OCI-LY7 (cell line): ENCODE data around the gene RCBTB2. TPM values are rescaled to one million over a fixed set of nuclear protein-coding genes. Genes with fewer than 3 reads are reported as not detected.

Experiments used
- BruUV-seq: library from RNA; stranded (reverse); fragments of 400-500 nt; replicated peaks from 2 replicates; lab custom pipeline; 2021; lab: Mats Ljungman, UMichigan
- CTCF ChIA-PET: fragments of 300-600 bp; sonication (Branson Sonifier 250); formaldehyde crosslinking; loops from one replicate; lab custom pipeline; 2022; ENCODE audit warnings: antibody characterized with exemption; ENCODE audit not compliant: unreplicated experiment; lab: Charles Lee
- POLR2A ChIA-PET: fragments of 300-600 bp; sonication (Branson Sonifier 250); formaldehyde crosslinking; loops from one replicate; lab custom pipeline; 2022; ENCODE audit warnings: antibody characterized with exemption; lab: Charles Lee
- DNase-seq: peaks from one replicate; pipeline ENCODE4 v3.0.0-alpha.2; 2015; ENCODE audit warnings: low spot score
- H2AFZ ChIP-seq: fragments of 200-600 bp; sonication (generic), shearing (Covaris generic); 2 replicates; pipeline ENCODE4 v1.6.1; 2014; ENCODE audit warnings: mild to moderate bottlenecking, antibody characterized with exemption, low read length, moderate library complexity
- H3K27ac ChIP-seq: fragments of 200-600 bp; sonication (generic); 2 replicates; pipeline ENCODE4 v1.5.1; 2014; ENCODE audit warnings: mixed run types, low read depth, mild to moderate bottlenecking, moderate library complexity, low read length, inconsistent platforms; ENCODE audit not compliant: poor library complexity, severe bottlenecking
- H3K36me3 ChIP-seq: fragments of 200-600 bp; sonication (generic); 2 replicates; pipeline ENCODE4 v1.6.1; 2014; ENCODE audit warnings: mild to moderate bottlenecking, antibody characterized with exemption, low read length, moderate library complexity, mixed read lengths; ENCODE audit not compliant: insufficient read depth
- H3K4me1 ChIP-seq: fragments of 200-600 bp; sonication (generic); 2 replicates; pipeline ENCODE4 v1.5.1; 2014; ENCODE audit warnings: mild to moderate bottlenecking, low read length; ENCODE audit not compliant: insufficient read depth, poor library complexity, severe bottlenecking
- H3K4me2 ChIP-seq: fragments of 200-600 bp; sonication (generic); 2 replicates; pipeline ENCODE4 v1.6.1; 2014; ENCODE audit warnings: mild to moderate bottlenecking, low read length
- H3K4me3 ChIP-seq: fragments of 200-600 bp; sonication (generic); 2 replicates; pipeline ENCODE4 v1.5.1; 2014; ENCODE audit warnings: mild to moderate bottlenecking, low read depth, low read length; ENCODE audit not compliant: poor library complexity, severe bottlenecking
- H3K79me2 ChIP-seq: fragments of 200-600 bp; sonication (generic); 2 replicates; pipeline ENCODE4 v1.6.1; 2016; ENCODE audit warnings: low read depth, mild to moderate bottlenecking, low read length, moderate library complexity, mixed read lengths; ENCODE audit not compliant: insufficient read depth
- H3K9me2 ChIP-seq: fragments of 200-600 bp; sonication (generic); 2 replicates; pipeline ENCODE4 v1.6.1; 2016; ENCODE audit warnings: mild to moderate bottlenecking, low read length, mixed read lengths; ENCODE audit not compliant: insufficient read depth
- H3K9me3 ChIP-seq: fragments of 200-600 bp; sonication (generic); 2 replicates; pipeline ENCODE4 v1.6.1; 2014; ENCODE audit warnings: mild to moderate bottlenecking, mixed run types, low read length, mixed read lengths
- H4K20me1 ChIP-seq: fragments of 200-600 bp; sonication (generic); 2 replicates; pipeline ENCODE4 v1.6.1; 2014; ENCODE audit warnings: mild to moderate bottlenecking, antibody characterized with exemption, low read length, moderate library complexity, mixed read lengths; ENCODE audit not compliant: insufficient read depth
- EZH2phosphoT487 ChIP-seq: fragments of 200-600 bp; sonication (generic); IDR thresholded peaks from 2 replicates; pipeline ENCODE4 v1.6.1; 2018; ENCODE audit warnings: low read depth, borderline replicate concordance, mild to moderate bottlenecking, mixed run types, antibody characterized with exemption, low read length, moderate library complexity, mixed read lengths
- intact Hi-C: fragments of 100-400 bp; cut with micrococcal nuclease; formaldehyde crosslinking; loops from one replicate; pipeline ENCODE4 v1.10.0; 2022; ENCODE audit not compliant: unreplicated experiment
- total RNA-seq, 2 experiments: library from RNA; depleted of rRNA in 1 of 2; stranded (reverse); fragments of >200 nt in 1 of 2; shearing (Covaris generic) in 1 of 2; gene quantifications; 2 replicates each; pipeline ENCODE4 v1.2.3, GENCODE V29; 2014 to 2022
- TF ChIP-seq, protein P1 (sequence below): fragments of 200-600 bp; sonication (generic); conservative IDR thresholded peaks from 2 replicates; pipeline ENCODE4 v1.5.1; 2014; ENCODE audit warnings: mild to moderate bottlenecking, antibody characterized with exemption, low read length, moderate library complexity, mixed read lengths

The RCBTB2 gene
- total RNA-seq, 2 experiments from 2014 or later: 7.2 to 9.0 TPM

DNA sequence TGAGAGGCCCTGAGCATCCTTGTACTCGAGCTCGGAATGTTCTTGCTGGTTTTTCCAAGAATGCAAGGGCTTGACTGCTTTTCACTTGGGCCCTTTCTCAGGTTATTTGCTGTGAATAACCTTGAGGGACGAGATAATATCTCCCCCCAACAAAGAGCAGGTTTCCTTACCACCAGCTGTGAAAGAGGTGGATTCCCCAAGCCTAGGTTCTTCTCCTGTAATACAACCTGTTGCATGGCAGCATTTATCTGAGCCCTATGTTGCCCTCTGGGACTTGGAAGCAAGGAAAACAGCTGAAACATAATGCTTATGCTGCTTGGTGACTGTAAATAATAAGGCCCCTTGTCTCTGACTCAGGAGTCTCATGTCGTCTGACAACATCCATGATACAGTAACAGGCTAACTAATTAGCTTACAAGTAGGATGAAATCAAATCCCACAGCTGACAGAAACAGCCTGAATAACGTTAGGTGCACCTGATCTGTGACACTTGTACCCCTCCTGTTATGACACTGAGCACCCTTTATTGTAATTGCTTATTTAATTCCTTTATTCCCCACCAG lies 43.6 kb upstream of the RCBTB2 start:
- ChIA-PET CTCF (interaction anchor here (1.3 kb wide), 1 partner anchor 15 kb away, joined by 3 read pairs; no protein-coding TSS in a partner anchor), POLR2A (interaction anchor here (0.6 to 2.2 kb wide), 8 partner anchors 8 to 243 kb away, joined by 3 to 9 read pairs (median 3); no protein-coding TSS in a partner anchor)
- Histone ChIP-seq H3K27ac (no peak overlapping the region), H3K9me3 (no peaks in the 10 kb centered on the region), H4K20me1 (no peaks in the 10 kb centered on the region), H3K4me1 (peaks cover 67% of the 10 kb centered on the region), H3K36me3 (no peaks in the 10 kb centered on the region), H3K79me2 (no peaks in the 10 kb centered on the region), H3K4me3 (no peak overlapping the region), H3K4me2 (no peak overlapping the region), H3K9me2 (no peaks in the 10 kb centered on the region), H2AFZ (no peak overlapping the region)
- TF ChIP-seq EZH2phosphoT487: no peak
- TF ChIP-seq, protein P1, sequence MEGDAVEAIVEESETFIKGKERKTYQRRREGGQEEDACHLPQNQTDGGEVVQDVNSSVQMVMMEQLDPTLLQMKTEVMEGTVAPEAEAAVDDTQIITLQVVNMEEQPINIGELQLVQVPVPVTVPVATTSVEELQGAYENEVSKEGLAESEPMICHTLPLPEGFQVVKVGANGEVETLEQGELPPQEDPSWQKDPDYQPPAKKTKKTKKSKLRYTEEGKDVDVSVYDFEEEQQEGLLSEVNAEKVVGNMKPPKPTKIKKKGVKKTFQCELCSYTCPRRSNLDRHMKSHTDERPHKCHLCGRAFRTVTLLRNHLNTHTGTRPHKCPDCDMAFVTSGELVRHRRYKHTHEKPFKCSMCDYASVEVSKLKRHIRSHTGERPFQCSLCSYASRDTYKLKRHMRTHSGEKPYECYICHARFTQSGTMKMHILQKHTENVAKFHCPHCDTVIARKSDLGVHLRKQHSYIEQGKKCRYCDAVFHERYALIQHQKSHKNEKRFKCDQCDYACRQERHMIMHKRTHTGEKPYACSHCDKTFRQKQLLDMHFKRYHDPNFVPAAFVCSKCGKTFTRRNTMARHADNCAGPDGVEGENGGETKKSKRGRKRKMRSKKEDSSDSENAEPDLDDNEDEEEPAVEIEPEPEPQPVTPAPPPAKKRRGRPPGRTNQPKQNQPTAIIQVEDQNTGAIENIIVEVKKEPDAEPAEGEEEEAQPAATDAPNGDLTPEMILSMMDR: no peak
- no peak for DNase-seq
- intact Hi-C loops: loop anchor here (10.0 kb wide), 1 partner anchor 1048 kb away; the partner anchor contains the start of gene ARL11
- BruUV-seq: no TSS peak

DNA sequence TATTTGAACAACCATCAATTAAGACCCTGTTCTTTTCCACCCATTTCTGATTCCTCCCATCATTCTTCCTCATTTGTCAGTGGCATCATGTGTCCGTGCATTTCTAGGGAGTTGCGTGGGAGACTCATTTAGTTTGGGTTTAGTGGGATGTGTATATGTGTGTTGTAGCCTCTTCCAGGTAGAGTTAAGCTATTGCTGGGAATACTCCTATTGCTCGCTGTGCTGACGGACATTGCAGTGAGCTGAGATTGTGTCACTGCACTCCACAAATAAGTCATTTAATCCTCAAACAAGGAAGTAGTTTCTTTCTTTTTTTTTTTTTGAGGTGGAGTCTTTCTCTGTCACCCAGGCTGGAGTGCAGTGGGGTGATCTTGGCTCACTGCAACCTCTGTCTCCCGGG lies 42.2 kb upstream of the RCBTB2 start:
- CTCF ChIA-PET: no interaction called here
- intact Hi-C loops: loop anchor here (10.0 kb wide), 1 partner anchor 1050 kb away; the partner anchor contains the start of gene ARL11
- no TSS peak for BruUV-seq

More for the DNA sequence above, 42.2 kb upstream of the RCBTB2 start:
- H3K4me2 ChIP-seq: no peak overlapping the region
- H3K36me3 ChIP-seq: no peaks in the 10 kb centered on the region
- no peak overlapping the region for H2AFZ ChIP-seq
- no peak overlapping the region for H3K4me3 ChIP-seq
- POLR2A ChIA-PET: interaction anchor here (0.6 to 2.2 kb wide), 7 partner anchors 11 to 339 kb away, joined by 3 to 9 read pairs (median 4); no protein-coding TSS in a partner anchor
- no peaks in the 10 kb centered on the region for H4K20me1 ChIP-seq
- no peak for TF ChIP-seq EZH2phosphoT487
- TF ChIP-seq, protein P1: no peak
- H3K27ac ChIP-seq: no peak overlapping the region
- DNase-seq: no peak
- H3K4me1 ChIP-seq: peaks cover 74% of the 10 kb centered on the region
- H3K9me2 ChIP-seq: no peaks in the 10 kb centered on the region
- no peaks in the 10 kb centered on the region for H3K79me2 ChIP-seq
- H3K9me3 ChIP-seq: no peaks in the 10 kb centered on the region
